Heart left ventricle (tissue), 13 donors: Measurements from ENCODE around the gene TET1.

ENCODE experiments used
- POLR2A ChIP-seq, 2 donors: fragments of 450-650 bp; IDR thresholded peaks; one replicate each; pipeline ENCODE4 v1.6.1; 2017; ENCODE audit warnings: antibody characterized with exemption in 2 of 2, mild to moderate bottlenecking in 2 of 2, moderate library complexity in 2 of 2
- TF ChIP-seq, protein P1 (sequence below), 12 donors: fragments of 200-600 bp; sonication (generic) in 4 of 12; IDR thresholded peaks; one replicate each; pipeline versions ENCODE4 v1.5.0 to v1.8.0; 2018 to 2022; ENCODE audit warnings: antibody characterized with exemption in 12 of 12, mild to moderate bottlenecking in 5 of 12
- donor health status: ischemic (EF 13 %, LVEDD 7.1; RV severe dilation, severe dysfunction).
- donor health status: DM: no; HTN: yes; CAD: no.
- donor health status: DM: no; HTN: no; CAD: no.
- donor health status: ischemic (EF 25% LVEDD 6.9; RV normal size, moderate dysfunction).
- donor health status: ischemic (EF 25% LVEDD 5.7; RV mildly dilated, moderate dysfunction).
- donor health status: ischemic (EF 35%, LVEDD 5.7; RV mildly dilated, moderate dysfunction).
- donor health status: nonischemic (EF 11% LVEDD 7.7; RV severe dilation, severe dysfunction).
- donor health status: DM: yes; HTN: yes; CAD: no.
- donor health status: PGD.
- donor health status: ischemic (EF 29% LVEDD 5.4; RV normal size, mild dysfunction).
- donor health status: nonischemic (EF 23%, LVEDD 6.1; RV moderate dilation, normal function).

GRCh38 chr10:68561865-68562649 is 1.9 kb downstream of the TET1 start:
- TF ChIP-seq, protein P1, sequence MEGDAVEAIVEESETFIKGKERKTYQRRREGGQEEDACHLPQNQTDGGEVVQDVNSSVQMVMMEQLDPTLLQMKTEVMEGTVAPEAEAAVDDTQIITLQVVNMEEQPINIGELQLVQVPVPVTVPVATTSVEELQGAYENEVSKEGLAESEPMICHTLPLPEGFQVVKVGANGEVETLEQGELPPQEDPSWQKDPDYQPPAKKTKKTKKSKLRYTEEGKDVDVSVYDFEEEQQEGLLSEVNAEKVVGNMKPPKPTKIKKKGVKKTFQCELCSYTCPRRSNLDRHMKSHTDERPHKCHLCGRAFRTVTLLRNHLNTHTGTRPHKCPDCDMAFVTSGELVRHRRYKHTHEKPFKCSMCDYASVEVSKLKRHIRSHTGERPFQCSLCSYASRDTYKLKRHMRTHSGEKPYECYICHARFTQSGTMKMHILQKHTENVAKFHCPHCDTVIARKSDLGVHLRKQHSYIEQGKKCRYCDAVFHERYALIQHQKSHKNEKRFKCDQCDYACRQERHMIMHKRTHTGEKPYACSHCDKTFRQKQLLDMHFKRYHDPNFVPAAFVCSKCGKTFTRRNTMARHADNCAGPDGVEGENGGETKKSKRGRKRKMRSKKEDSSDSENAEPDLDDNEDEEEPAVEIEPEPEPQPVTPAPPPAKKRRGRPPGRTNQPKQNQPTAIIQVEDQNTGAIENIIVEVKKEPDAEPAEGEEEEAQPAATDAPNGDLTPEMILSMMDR (IDR thresholded peaks at IDR 0.05) = no peak
- no peak for TF ChIP-seq POLR2A (IDR thresholded peaks at IDR 0.05)
